NCI-H2107 treated with DMSO at 0.1 percent for 48 hours (cell line): ENCODE results near the gene DENND1B.
"Not testable (repeated sequence)": the region's sequence is repeated elsewhere in the genome, so short reads cannot be mapped to it uniquely, and the experiment has no call there.

Experiments used
- DNase-seq: peaks from one replicate; lab custom pipeline; 2025; ENCODE audit not compliant: unreplicated experiment; lab: John Stamatoyannopoulos, UW

The DENND1B gene

GRCh38 chr1:197783510-197783948 lies 8.2 kb upstream of the DENND1B start:
- no peak for DNase-seq

GRCh38 chr1:197782722-197783360 lies 7.6 kb upstream of the DENND1B start:
- no peak for DNase-seq

GRCh38 chr1:197781968-197782721 lies 6.9 kb upstream of the DENND1B start:
- DNase-seq: no peak

GRCh38 chr1:197779921-197780320 lies 4.6 kb upstream of the DENND1B start:
- no peak for DNase-seq

GRCh38 chr1:197778366-197778945 lies 3.2 kb upstream of the DENND1B start:
- DNase-seq: no peak

GRCh38 chr1:197776351-197777105 lies 1.2 kb upstream of the DENND1B start:
- DNase-seq: no peak

GRCh38 chr1:197774466-197775281 lies 606 bp downstream of the DENND1B start:
- DNase-seq: no peak

- DNase-seq: no peak
These were observed 1.4 kb downstream of the DENND1B start for GRCh38 chr1:197773856-197774255.

- DNase-seq: no peak
These were observed 3.2 kb downstream of the DENND1B start for GRCh38 chr1:197771904-197772556.

- no peak for DNase-seq
These were observed 3.9 kb downstream of the DENND1B start for GRCh38 chr1:197771386-197771785.

- no peak for DNase-seq
These were observed 5.0 kb downstream of the DENND1B start for GRCh38 chr1:197770243-197770642.

- DNase-seq: no peak
These were observed 6.0 kb downstream of the DENND1B start for GRCh38 chr1:197769287-197769686.

- DNase-seq: no peak
These were observed 7.1 kb downstream of the DENND1B start for GRCh38 chr1:197768014-197768805.

- DNase-seq: no peak
These were observed 11.5 kb downstream of the DENND1B start for GRCh38 chr1:197763769-197764168.

- no peak for DNase-seq
These were observed 12.0 kb downstream of the DENND1B start for GRCh38 chr1:197763307-197763706.

GRCh38 chr1:197761654-197762053 lies 13.6 kb downstream of the DENND1B start:
- DNase-seq: no peak

GRCh38 chr1:197755553-197755952 lies 19.7 kb downstream of the DENND1B start:
- DNase-seq: not testable (repeated sequence)

GRCh38 chr1:197752652-197753164 lies 22.6 kb downstream of the DENND1B start:
- not testable (repeated sequence) for DNase-seq

- DNase-seq: no peak
These were observed 24.9 kb downstream of the DENND1B start for GRCh38 chr1:197750366-197750765.
